Hepatic stellate cell (primary cell): Measurements from ENCODE around the gene SLC39A2.
"Not testable (repeated sequence)": the region's sequence is repeated elsewhere in the genome, so short reads cannot be mapped to it uniquely, and the experiment has no call there.

Experiments
- DNase-seq: peaks from one replicate; pipeline ENCODE4 v3.0.0; 2011; ENCODE audit warnings: low spot score

SLC39A2 gene

GRCh38 chr14:20997115-20997514 lies 2.0 kb upstream of the SLC39A2 start:
- DNase-seq, result no peak

GRCh38 chr14:20997564-20997963 lies 1.5 kb upstream of the SLC39A2 start:
- DNase-seq, result no peak

- no peak for DNase-seq
Measured at GRCh38 chr14:20998139-20998538, 954 bp upstream of the SLC39A2 start.

DNA sequence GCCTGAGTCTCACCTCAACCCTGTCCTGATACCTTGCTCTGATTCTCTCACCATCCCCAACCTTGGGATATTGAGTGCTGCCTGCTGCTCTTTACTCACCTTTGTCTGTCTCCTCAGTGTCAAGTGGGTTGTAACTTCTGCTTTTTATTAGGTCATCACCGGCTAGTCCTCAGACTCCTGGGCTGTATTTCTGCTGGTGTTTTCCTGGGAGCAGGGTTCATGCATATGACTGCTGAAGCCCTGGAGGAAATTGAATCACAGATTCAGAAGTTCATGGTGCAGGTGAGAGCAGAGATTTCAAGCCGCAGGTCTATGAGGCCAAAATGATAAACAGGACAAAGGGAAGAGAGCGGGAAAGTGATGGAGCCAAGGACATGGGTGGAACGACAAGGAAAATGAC lies 498 bp downstream of the SLC39A2 start:
- DNase-seq, result no peak

DNA sequence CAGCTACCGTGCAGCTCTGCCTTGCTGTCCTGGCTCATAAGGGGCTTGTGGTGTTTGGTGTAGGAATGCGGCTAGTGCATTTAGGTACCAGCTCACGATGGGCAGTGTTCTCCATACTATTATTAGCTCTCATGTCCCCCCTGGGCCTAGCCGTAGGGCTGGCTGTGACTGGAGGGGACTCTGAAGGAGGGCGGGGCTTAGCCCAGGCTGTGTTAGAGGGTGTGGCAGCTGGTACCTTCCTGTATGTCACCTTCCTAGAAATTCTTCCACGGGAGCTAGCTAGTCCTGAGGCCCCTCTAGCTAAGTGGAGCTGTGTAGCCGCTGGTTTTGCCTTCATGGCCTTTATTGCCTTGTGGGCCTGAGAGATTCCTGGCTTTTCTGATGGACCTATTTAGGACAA lies 2.1 kb downstream of the SLC39A2 start:
- no peak for DNase-seq

GRCh38 chr14:21003788-21004346 lies 4.8 kb downstream of the SLC39A2 start:
- DNase-seq, result no peak

- not testable (repeated sequence) for DNase-seq
Measured at GRCh38 chr14:21009721-21010120, 10.6 kb downstream of the SLC39A2 start.

DNA sequence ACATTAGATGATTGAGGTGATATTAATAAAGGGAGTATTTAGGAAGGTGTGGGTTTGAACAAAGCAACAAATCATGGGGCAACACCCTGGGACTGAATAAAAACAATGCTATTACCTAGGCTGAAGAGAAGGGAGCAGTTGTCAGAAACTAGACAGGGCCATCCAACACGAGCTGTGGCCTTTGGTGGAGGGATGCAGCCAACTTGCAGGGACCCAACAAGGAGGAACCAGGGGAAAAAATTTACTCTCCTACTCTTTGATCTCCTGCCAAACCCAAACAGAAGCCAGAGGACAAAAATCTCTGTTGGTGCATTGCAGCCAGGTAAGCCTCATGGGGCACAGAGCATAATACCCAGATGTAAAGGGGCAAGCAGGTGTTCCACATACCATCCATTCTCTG lies 12.0 kb downstream of the SLC39A2 start:
- DNase-seq, result no peak

DNA sequence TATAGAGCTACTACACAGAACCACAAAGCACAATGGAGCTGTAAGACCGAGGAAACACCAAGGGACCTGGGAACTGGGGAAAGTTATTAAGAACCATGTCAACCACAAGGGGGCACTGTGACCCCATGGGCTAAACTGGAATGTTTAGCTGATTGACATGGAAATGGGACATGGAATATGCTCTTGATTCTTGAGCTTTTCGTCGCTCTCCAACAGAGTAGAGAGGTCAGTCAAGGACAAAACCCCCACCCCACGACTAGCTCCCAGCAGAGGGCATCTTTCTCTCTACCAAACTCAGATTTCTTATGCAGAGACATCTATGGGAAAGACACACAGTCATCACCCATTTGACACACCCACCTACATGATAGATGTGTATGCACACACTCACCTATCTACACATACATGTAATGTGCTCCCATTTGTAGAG lies 15.7 kb downstream of the SLC39A2 start:
- DNase-seq, result peak; percentile 78

DNA sequence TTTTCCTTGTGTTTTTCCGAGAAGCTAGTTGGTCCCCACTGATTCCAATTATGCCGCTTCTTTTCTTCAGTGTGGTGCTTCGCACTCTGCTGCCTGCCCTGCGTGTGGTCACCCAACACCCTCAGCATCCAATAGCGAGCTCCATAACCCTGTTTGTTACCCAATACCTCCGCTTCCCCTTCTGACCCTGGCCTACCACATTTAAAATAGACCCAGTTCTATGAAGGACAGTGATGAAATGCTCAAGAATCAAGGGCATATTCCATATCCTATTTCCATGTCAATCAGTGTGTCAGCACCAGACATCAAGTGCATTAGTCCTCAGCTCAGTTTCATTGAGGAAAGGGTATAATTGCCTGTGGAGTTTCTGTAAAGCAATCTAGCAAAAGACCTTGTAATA lies 16.2 kb downstream of the SLC39A2 start:
- DNase-seq, result no peak

GRCh38 chr14:21016413-21017190 lies 17.5 kb downstream of the SLC39A2 start:
- no peak for DNase-seq

- no peak for DNase-seq
Measured at GRCh38 chr14:21017528-21018245, 18.6 kb downstream of the SLC39A2 start.

DNA sequence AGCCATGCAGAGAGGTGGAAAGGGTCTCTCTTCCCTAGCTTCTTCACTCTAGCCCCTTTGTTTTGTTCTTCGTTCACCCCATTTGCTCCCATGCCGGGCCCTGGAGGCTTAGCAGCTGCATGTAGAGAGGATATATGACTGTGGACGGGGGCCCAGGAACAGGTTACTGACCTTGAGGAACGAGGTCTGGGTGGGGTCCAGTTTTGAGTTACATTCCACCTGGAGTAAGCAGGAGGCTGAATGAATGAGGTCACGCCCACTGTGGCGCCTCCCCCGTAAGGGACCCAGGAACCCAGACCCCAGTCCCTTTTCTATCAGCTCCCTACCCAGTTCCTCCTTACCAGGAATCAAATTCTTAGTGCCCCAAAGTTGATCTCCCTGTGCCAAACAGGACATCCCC lies 19.2 kb downstream of the SLC39A2 start:
- no peak for DNase-seq

GRCh38 chr14:21018781-21019180 lies 19.7 kb downstream of the SLC39A2 start:
- no peak for DNase-seq

- no peak for DNase-seq
Measured at GRCh38 chr14:21019366-21019765, 20.3 kb downstream of the SLC39A2 start.

DNA sequence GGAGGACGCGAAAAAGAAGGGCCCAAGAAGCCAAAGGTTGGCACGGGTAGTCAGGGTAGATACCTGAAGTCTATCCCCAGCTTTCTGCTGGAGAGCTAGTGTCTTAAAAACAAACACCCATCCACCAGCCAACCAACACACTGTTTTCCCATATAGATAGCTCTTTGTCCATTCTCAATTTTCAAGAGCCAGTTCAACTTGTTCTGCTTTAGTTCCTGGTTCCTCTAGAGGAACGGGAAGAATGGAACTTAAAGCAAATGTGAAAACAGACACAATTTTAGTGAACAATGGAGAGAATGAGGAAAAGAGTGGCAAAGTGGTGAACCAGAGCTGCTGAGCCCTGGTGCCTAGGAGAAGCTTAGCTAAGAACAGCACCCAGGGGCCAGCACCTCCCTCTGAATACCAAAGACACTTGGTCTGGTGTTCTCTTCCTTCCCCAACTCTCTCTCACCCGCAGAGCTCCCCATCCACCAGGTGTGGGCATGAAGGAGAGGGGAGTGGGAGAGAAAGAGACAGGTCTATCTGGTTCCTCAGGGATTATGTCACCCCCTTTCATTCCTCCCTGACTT lies 22.0 kb downstream of the SLC39A2 start:
- no peak for DNase-seq

- no peak for DNase-seq
Measured at GRCh38 chr14:21022686-21023085, 23.6 kb downstream of the SLC39A2 start.

- no peak for DNase-seq
Measured at GRCh38 chr14:21023174-21023573, 24.1 kb downstream of the SLC39A2 start.

DNA sequence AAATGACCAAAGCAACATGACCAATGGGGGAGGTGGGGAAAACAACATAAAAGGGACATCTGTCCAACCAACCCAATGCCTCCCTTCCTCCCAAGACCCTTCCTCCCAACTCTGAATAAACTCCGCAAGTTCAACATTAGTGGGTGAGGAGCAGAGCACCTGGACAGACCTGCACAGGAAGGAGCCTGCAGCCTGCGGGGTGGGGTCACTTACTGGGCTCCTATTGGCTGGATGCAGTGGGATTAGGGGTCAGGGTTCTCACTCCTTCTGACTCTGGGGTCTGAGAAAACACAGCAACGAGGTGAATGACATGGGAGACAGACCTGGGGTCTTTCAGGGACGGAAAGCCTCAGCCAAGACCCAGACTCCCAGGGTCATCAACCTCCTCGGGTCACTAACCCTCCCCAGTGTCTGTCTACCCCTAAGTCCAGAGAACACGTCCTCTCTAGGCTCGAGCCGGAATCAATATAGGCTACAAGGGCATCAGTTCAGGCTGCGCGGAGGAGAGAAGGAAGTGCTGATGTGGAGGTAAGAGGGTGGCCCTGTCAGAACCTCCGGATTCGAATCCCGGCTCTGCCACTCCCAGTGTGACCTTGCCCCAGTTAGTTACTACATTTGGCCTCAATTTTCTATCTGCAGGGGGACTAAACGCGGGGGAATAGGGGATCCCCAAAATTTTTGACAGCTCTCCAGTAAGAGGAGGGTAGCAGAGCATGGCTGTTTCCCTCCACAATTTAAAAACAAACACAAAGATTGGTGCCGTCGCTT lies 24.9 kb downstream of the SLC39A2 start:
- DNase-seq, result no peak

DNA sequence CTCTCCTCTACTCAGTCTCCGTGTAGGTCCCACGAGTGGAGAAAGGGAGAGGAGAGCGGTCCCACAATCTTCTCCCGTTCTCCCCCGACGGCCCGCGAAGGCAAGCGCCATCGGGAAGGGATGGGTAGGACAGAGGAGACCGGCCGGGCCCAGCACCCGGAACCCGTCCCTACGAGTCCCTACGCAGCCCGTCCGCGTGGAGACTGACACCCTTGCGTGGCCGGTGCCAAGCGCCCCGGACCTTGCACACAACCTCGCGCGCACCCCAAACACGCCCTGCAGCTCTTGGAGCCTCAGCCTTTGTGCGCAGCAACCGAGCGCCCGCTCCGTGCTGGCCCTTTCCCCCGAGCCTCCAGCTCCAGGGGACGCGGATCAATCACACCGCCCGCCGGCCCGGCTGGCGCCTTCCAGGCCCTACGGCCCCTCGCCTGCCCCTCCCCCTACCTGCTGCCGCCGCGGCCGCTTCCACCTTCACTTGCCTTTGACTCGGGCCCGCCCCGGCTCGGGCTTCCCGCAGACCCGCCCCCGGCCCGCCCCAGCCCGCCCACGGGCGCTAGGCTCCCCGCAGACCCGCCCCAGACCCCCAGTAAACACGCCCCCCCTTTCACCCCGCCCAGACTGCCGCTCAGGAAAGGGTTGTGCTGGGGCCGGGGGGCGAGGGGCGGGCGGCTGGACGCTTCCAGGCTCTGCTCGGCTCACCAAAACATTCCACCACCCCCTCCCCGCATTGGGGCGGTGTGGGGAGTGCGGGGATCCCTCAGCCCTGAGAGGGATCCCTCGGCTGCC lies 25.7 kb downstream of the SLC39A2 start, which contains the start of gene NDRG2:
Gene NDRG2, minus strand, starts transcription at position 477 of the 786 bp plus-strand sequence. CDS start 1,746 bp downstream, outside the sequence.
- no peak for DNase-seq
